A549 (cell line): ENCODE results near the gene TESMIN.

Source experiments
- CBX8 ChIP-seq: fragments of 200-600 bp; sonication (generic); IDR thresholded peaks from 2 replicates; pipeline ENCODE4 v1.6.1; 2016
- CHD4 ChIP-seq: fragments of 200-600 bp; sonication (generic); IDR thresholded peaks from 2 replicates; pipeline ENCODE4 v1.6.1; 2016; ENCODE audit warnings: antibody characterized with exemption, mild to moderate bottlenecking, borderline replicate concordance
- CTCF ChIP-seq: fragments of >200 bp; sonication (Bioruptor Twin); formaldehyde crosslinking; IDR thresholded peaks from 3 replicates; pipeline ENCODE4 v1.5.1; 2016
- JUNB ChIP-seq: fragments of >200 bp; sonication (Bioruptor Twin); formaldehyde crosslinking; IDR thresholded peaks from 2 replicates; pipeline ENCODE4 v1.6.1; 2016
- MAFK ChIP-seq: fragments of 450-650 bp; IDR thresholded peaks from 2 replicates; pipeline ENCODE4 v1.6.1; 2014; ENCODE audit not compliant: partially characterized antibody
- MAZ ChIP-seq: fragments of 150-350 bp; IDR thresholded peaks from 2 replicates; pipeline ENCODE4 v1.6.1; 2014; ENCODE audit warnings: antibody characterized with exemption, low read depth, low read length, borderline replicate concordance
- MYC ChIP-seq: IDR thresholded peaks from 2 replicates; pipeline ENCODE4 v1.6.1; 2012; ENCODE audit warnings: mild to moderate bottlenecking, inconsistent platforms, low read length, improper control_type of control experiment, borderline replicate concordance
- NFE2L2 ChIP-seq: fragments of 150-350 bp; conservative IDR thresholded peaks from 2 replicates; pipeline ENCODE4 v1.6.1; 2014; ENCODE audit warnings: low read length
- NR3C1 ChIP-seq: fragments of >200 bp; sonication (Bioruptor Twin); formaldehyde crosslinking; IDR thresholded peaks from 3 replicates; pipeline ENCODE4 v1.6.1; 2017
- POLR2A ChIP-seq: IDR thresholded peaks from 2 replicates; pipeline ENCODE4 v1.6.1; 2012; ENCODE audit warnings: mild to moderate bottlenecking, low read length
- RAD21 ChIP-seq, 2 experiments: fragments of >200 bp in 1 of 2; sonication (Bioruptor Twin) in 1 of 2; formaldehyde crosslinking in 1 of 2; IDR thresholded peaks in 1 of 2; conservative IDR thresholded peaks in 1 of 2; 2 replicates in 1 of 2; 3 replicates in 1 of 2; pipeline ENCODE4 v1.6.1; 2012 to 2018; ENCODE audit warnings: inconsistent platforms in 1 of 2
- RFX5 ChIP-seq: fragments of 450-650 bp; IDR thresholded peaks from 2 replicates; pipeline ENCODE4 v1.7.1; 2014; ENCODE audit warnings: antibody characterized with exemption, mild to moderate bottlenecking, moderate library complexity
- TF ChIP-seq, protein P1 (sequence below): IDR thresholded peaks from 2 replicates; pipeline ENCODE4 v1.6.1; 2012
- TF ChIP-seq, protein P2 (sequence below): fragments of 200-600 bp; sonication (generic); IDR thresholded peaks from 2 replicates; pipeline ENCODE4 v1.6.1; 2016; ENCODE audit warnings: antibody characterized with exemption, mild to moderate bottlenecking, moderate library complexity

DNA sequence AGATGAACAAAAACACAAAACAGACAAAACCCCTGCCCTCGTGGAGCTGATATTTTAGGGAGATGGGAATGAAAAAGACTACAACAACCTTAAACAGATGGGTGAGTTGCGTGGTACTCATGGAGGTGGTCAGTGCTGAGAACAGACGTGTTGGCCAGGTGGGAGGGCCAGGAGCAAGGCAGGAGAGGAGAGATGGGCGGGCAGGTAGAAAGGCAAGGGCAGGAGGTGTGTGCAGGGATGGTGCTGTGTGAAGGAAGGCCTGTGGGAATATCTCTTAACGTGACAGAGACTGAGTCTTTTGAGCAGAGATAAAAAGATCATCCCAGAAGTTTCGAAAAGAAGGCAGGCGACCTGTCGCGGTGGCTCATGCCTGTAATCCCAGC, 59.9 kb downstream of the TESMIN start:
- no peak for TF ChIP-seq CBX8
- TF ChIP-seq RAD21 (conservative IDR thresholded peaks at IDR 0.05 in 1 of 2, IDR thresholded peaks at IDR 0.05 in 1 of 2): no peak
- TF ChIP-seq MAZ: no peak
- no peak for TF ChIP-seq CTCF
- TF ChIP-seq, protein P1, sequence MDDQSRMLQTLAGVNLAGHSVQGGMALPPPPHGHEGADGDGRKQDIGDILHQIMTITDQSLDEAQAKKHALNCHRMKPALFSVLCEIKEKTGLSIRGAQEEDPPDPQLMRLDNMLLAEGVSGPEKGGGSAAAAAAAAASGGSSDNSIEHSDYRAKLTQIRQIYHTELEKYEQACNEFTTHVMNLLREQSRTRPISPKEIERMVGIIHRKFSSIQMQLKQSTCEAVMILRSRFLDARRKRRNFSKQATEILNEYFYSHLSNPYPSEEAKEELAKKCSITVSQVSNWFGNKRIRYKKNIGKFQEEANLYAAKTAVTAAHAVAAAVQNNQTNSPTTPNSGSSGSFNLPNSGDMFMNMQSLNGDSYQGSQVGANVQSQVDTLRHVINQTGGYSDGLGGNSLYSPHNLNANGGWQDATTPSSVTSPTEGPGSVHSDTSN: no peak
- TF ChIP-seq RFX5: no peak
- no peak for TF ChIP-seq POLR2A
- no peak for TF ChIP-seq MYC
- no peak for TF ChIP-seq NFE2L2
- no peak for TF ChIP-seq CHD4
- no peak for TF ChIP-seq MAFK
- TF ChIP-seq, protein P2, sequence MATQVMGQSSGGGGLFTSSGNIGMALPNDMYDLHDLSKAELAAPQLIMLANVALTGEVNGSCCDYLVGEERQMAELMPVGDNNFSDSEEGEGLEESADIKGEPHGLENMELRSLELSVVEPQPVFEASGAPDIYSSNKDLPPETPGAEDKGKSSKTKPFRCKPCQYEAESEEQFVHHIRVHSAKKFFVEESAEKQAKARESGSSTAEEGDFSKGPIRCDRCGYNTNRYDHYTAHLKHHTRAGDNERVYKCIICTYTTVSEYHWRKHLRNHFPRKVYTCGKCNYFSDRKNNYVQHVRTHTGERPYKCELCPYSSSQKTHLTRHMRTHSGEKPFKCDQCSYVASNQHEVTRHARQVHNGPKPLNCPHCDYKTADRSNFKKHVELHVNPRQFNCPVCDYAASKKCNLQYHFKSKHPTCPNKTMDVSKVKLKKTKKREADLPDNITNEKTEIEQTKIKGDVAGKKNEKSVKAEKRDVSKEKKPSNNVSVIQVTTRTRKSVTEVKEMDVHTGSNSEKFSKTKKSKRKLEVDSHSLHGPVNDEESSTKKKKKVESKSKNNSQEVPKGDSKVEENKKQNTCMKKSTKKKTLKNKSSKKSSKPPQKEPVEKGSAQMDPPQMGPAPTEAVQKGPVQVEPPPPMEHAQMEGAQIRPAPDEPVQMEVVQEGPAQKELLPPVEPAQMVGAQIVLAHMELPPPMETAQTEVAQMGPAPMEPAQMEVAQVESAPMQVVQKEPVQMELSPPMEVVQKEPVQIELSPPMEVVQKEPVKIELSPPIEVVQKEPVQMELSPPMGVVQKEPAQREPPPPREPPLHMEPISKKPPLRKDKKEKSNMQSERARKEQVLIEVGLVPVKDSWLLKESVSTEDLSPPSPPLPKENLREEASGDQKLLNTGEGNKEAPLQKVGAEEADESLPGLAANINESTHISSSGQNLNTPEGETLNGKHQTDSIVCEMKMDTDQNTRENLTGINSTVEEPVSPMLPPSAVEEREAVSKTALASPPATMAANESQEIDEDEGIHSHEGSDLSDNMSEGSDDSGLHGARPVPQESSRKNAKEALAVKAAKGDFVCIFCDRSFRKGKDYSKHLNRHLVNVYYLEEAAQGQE: no peak
- no peak for TF ChIP-seq NR3C1
- TF ChIP-seq JUNB: no peak
